GM12892 (cell line): ENCODE results near the gene KLHDC8A.

ENCODE experiments used
- POLR2A ChIP-seq: IDR thresholded peaks from 2 replicates; pipeline ENCODE4 v1.6.1; 2011; ENCODE audit warnings: low read depth, low read length, control low read depth
- POLR2AphosphoS5 ChIP-seq: IDR thresholded peaks from 2 replicates; pipeline ENCODE4 v1.6.1; 2011; ENCODE audit warnings: low read depth, low read length, control low read depth
- TAF1 ChIP-seq: IDR thresholded peaks from 2 replicates; pipeline ENCODE4 v1.6.1; 2011; ENCODE audit warnings: low read depth, mild to moderate bottlenecking, control low read depth, low read length, borderline replicate concordance

DNA sequence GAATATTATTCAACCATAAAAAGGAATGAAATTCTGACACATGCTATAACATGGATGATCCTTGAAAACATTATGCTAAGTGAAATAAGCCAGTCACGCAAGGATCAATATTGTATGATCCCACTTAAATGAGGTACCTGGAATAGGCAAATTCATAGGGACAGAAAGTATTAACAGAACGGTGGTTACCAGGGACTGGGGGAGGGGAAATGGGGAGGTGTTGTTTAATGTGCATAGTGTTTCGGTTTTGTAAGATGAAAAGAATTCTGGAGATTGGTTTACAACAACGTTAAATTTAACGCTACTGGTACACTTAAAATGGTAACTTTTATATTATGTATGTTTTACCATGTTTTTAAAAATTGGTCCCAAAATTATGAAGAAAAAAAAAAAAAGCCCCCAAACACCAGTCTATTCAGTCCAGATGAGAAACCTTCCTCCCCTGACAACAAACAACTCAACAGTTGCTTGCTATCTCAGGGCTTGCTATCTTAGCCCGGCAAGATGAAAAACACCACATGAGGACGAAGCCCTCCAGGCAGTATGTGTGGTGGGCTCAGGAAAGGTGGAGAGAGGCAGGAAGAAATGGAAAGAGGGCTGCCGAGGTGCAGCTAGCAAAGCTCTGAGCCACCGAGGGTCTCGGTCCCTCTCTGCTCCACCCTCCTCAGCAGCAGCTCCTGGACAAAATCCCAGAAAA lies 43.7 kb downstream of the KLHDC8A start:
- TF ChIP-seq POLR2AphosphoS5, result no peak
- no peak for TF ChIP-seq POLR2A
- no peak for TF ChIP-seq TAF1
